ENCODE data around the gene CD44.

The CD44 gene

DNA sequence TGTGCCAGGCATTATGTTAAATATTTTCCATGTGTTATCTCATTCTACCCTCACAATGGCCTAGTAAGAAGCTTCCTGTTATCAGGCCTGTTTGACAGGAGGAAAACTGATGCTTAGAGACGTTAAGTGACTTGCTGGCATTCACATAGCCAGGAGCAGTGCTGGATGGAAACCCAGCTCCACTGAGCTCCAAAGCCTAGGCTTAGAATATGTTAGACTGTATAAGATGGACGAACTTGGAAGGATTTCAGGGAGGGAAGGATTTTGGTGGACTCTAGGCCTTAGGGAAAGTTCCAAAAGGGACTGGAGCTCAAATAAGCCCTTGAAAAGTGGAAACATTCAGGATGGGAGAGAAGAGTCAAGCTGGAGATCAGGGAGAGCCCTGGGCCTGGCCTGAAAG is 2.1 kb downstream of the CD44 start:
- no peak for FAIRE-seq

DNA sequence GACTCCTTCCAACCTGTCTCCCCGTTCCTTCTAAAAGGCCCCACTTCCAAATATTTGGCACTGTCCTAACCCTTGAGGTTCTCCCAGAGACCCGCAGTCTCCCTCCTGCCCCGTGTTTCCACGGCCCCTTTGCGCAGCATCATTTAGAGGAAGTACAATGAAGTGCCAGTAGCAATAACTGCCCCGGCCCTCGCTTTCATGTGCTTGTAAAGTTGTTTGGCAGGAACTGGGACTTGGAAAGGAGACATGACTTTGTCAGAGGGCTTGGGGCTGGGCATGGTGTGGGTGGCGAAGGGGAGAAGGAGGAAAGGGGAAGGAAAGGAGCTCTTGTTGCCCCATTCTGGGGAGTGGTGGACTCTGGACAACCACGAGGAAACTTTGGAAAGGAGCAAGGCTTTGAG is 2.6 kb downstream of the CD44 start:
- FAIRE-seq, result no peak

- no peak for FAIRE-seq
Observed at GRCh38 chr11:35142481-35143075, 3.6 kb downstream of the CD44 start.

GRCh38 chr11:35143297-35144135 is 4.5 kb downstream of the CD44 start:
- no peak for FAIRE-seq

DNA sequence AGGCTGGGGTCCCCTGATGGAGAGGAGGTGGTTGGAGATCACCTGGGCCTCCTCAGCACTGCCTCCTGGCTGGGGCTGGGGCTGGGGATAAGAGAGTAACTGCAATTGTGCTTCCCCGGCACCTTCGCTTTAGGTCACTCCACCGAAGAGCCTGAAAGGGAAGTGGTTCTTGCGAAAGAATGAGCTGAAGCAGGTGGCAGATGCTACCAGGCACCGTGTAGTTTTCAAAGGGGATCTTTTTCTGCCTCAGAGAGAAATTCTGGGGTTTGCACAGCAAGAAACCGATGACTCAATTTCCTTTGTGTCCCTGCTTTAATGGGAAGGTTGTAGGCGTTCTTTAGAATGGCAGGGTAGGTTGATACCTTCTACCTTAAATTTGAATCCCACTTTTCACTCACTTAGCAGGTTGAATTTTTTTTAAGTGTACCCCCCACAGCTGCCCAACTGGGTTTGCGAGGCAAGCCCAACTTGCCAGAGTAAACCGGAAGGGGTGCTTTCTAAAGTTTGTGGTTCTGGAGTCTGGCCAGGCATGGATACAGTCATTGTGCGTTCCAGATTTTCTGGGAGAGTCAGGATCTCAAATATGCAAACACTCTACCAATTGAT is 5.3 kb downstream of the CD44 start:
- no peak for FAIRE-seq

DNA sequence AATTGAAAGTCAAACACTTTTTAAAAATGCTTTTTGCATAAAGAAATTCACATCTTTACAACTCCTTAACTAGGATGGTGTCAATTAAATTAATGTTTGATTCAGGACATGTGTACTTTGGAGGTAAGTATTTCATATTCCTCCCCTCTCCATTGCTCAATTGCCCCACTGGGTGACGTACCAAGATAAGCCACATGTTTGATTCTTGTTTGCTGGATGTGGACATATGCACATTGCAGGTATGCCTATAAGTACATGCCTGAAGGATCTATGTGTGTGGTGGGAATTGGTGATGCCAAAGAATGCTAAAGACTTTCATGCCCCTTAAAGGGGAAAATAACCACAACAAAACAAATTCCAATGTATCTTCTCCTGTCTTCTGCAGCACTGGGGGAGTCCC is 5.8 kb downstream of the CD44 start:
- no peak for FAIRE-seq

DNA sequence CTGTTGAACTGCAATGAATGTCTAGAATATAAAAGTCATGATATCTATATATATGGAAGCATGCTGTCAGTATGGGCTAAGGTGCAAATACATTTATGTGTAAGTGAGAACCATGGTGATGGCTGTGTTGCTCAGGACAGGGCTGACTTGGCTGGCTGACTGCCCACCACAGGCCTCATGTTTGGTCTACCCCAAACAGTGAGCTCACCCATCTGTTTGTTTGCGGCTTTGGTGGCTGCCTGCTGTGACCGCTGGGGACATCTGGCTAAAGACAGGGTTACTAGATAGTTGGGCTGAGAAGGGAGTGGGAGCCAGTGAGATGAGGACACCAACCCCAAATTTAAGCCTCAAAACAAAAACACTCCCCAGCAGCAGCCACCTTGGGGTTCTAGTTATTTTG is 6.3 kb downstream of the CD44 start:
- FAIRE-seq, result no peak

- no peak for FAIRE-seq
Observed at GRCh38 chr11:35146074-35146521, 7.1 kb downstream of the CD44 start.

- no peak for FAIRE-seq
Observed at GRCh38 chr11:35146711-35147110, 7.7 kb downstream of the CD44 start.

DNA sequence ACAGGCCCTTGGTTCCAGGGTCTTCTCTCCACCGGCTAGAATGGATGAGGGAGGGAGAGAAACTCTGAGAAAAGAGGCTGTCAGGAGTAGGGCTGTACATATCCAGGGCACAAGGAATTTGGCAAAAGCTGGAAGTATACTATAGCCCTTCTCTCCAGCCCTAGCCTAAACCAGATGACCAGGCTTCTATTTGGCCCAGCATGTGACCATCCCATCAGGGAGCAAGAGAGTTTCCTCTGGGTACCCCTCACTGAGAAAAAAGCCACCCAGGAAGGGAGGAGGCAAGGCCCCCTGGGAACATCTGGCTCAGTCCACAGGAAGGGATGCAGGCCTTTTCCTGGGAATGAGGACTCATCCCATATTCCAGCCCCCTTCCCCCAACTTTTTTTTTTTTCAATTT is 8.3 kb downstream of the CD44 start:
- no peak for FAIRE-seq

GRCh38 chr11:35148163-35148837 is 9.3 kb downstream of the CD44 start:
- FAIRE-seq, result no peak

- FAIRE-seq, result no peak
Observed at GRCh38 chr11:35150454-35150853, 11.5 kb downstream of the CD44 start.

DNA sequence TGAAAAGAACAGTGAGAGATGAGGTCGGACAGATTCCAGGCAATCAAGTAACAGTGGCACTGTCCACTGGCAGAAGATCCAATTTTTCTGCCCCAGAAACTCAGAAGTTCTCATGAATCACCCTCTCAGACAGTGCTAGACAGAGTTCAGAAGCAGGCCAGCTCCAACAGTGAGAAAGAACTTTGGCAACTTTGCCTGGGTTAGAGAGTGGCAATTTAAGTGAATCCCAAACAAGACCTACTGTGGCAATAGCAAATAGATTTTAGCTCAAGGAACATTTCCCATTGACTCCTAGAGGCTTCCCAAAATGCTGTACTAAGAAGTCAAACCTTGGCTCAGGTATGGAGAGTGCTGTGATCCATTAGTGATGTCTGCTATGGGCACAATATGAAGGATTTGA is 12.3 kb downstream of the CD44 start:
- FAIRE-seq, result no peak

DNA sequence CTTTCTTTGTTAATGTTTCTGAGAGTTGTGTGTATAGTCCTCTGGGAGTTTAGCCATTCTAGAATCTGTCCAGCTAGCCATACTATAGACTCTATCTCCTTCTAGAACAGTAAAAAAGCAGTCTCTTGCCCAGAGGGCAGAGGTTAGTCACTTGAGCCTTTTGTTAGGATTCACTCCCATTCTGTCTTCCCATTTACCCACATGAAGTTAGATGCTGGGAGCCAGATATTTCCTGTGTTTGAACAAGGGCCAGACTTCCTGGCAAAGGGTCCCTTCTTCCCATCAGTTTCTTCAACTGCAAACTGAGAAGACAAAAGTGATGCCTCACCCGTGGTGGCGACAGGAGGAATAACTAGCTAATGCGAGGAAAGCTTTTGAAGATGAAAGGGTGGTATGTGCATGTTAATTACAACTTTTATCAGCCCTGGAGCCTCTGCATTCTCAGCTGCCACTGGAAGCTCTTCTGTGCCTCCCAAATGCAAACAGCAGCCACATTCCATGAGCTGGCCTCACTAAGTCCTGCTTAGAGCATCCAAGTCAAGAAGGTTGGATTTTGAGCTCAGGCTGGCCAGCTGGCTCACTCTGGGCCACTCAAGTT is 12.8 kb downstream of the CD44 start:
- FAIRE-seq, result no peak

DNA sequence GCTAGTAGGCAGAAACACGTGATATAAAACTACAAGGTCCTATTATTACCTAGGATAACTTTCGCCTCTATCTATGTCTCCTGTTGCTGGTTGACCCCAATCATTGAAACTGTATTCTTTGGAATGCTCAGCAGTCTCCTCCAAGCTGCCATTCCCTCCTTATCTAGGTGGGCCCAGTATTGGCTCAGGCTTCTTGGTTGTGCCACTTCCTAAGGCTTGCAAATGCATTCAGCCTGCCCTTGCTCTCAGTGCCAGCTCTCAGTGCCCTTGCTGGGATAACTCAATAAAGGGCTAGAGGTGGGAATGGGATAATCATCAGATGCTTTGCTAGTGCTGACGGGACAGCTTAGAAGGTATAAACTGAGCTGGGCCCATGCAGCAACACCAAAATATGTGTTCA is 13.6 kb downstream of the CD44 start:
- no peak for FAIRE-seq

- FAIRE-seq, result no peak
Observed at GRCh38 chr11:35153280-35153679, 14.3 kb downstream of the CD44 start.

GRCh38 chr11:35154952-35155351 is 16.0 kb downstream of the CD44 start:
- no peak for FAIRE-seq

GRCh38 chr11:35155677-35156076 is 16.7 kb downstream of the CD44 start:
- no peak for FAIRE-seq

GRCh38 chr11:35157814-35158700 is 19.1 kb downstream of the CD44 start:
- FAIRE-seq, result no peak

DNA sequence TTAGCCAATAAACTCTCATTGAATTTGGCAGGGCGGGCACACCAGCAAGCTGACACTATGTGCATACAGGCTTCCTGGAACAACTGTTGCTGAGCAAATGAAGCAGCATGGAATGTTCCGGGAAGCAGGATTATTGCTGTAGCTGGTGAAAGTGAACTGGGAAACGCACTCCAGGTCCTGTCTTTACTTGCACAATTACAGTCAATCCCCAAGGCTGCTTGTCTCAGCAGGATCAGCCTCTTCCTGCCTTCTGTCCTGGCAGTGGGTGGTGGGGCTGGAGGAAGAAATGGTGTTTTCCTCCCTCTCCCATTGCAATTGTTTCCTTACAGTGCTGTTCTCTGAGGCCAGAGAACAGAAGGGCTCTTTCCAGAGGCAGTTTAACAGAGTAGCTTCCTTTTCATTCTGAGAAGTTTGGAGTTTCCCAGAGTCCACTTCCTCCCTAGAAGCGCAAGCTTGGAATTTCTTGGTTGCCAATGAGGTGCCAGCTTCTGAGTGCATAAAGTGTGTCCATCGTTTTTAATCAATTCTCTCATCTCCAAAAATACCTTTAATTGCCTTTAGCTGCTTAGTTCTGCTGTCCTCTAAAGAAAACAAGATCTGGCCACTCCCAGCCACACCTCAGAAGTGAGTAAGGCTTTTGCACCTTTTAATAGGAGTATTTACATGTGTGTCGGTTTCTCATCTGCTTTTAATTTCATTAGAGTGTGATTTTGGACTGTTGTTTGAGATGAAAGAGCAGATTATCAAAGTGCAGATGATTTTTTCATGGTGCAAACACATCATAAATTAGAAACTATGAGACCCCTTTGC is 19.9 kb downstream of the CD44 start:
- no peak for FAIRE-seq

DNA sequence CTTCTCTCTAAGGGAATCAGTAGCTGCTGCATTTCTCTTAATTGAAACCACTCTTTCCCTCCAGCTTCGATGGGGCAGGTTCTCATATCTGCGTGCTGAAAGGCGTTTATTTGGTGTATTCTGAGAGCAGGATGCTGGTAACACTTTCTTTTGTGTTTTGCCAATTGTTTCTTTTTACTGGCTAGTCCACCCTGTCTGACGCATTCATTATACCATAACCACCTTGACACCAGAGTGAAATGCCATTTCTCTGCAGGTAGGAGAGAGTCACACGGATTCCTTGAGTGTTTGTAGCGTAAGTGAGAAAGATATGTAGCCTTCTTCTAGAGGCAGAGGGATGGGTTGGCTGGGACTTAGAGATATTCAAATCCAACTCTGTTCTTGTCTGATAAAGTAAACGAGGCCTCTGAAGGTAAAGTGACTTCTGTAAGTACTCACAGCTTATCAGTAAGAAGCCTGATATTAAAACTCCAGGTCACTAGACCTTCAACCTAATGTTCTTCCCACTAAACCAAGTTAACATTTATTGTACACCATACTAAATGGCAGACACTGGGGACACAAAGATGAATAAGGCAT is 21.4 kb downstream of the CD44 start:
- no peak for FAIRE-seq
